Thyroid gland (tissue), 4 donors: ENCODE measurements around the gene GABRP. TPM values are rescaled to one million over a fixed set of nuclear protein-coding genes. Genes with fewer than 3 reads are reported as not detected.

Source experiments
- DNase-seq, 2 donors: peaks; one replicate each; pipeline ENCODE4 v3.0.0-alpha.2; 2019
- H3K27ac ChIP-seq, 3 donors: fragments of 200-600 bp; sonication (generic); 1 replicate in 2 of 3; 2 replicates in 1 of 3; pipeline ENCODE4 v1.5.1; 2016 to 2019; ENCODE audit warnings: mild to moderate bottlenecking in 1 of 3, moderate library complexity in 1 of 3
- H3K27me3 ChIP-seq: fragments of 200-600 bp; sonication (generic); one replicate; pipeline ENCODE4 v1.5.1; 2019
- H3K36me3 ChIP-seq, 2 donors: fragments of 200-600 bp; sonication (generic); one replicate each; pipeline ENCODE4 v1.5.1; 2016 to 2019
- H3K4me1 ChIP-seq, 2 donors: fragments of 200-600 bp; sonication (generic); one replicate each; pipeline ENCODE4 v1.5.1; 2017 to 2019
- H3K4me3 ChIP-seq, 3 donors: fragments of 200-600 bp; sonication (generic); replicated peaks in 1 of 3; 1 replicate in 2 of 3; 2 replicates in 1 of 3; pipeline ENCODE4 v1.5.1; 2016; ENCODE audit warnings: mild to moderate bottlenecking in 1 of 3
- H3K9me3 ChIP-seq: fragments of 200-600 bp; sonication (generic); one replicate; pipeline ENCODE4 v1.5.1; 2017
- POLR2A ChIP-seq, 2 donors: fragments of 450-650 bp; IDR thresholded peaks; one replicate each; pipeline ENCODE4 v1.6.1; 2017; ENCODE audit warnings: antibody characterized with exemption in 2 of 2, mild to moderate bottlenecking in 2 of 2, moderate library complexity in 1 of 2
- WGBS, 2 donors: methylation state at CpG; one replicate each; pipeline ENCODE4 v1.1.5; 2017; 5-methylcytosine and 5-hydroxymethylcytosine counted together
- intact Hi-C: fragments of 100-400 bp; cut with DNase I; formaldehyde crosslinking; loops from one replicate; pipeline ENCODE4 v1.15.1; 2023
- total RNA-seq, 4 donors: library from RNA; depleted of rRNA; stranded (reverse); fragments of >200 nt; gene quantifications; one replicate each; pipeline ENCODE4 v1.2.3, GENCODE V29; 2016
- TF ChIP-seq, protein P1 (sequence below), 6 experiments: fragments of 200-600 bp in 3 of 6; fragments of 450-650 bp in 3 of 6; sonication (generic) in 3 of 6; IDR thresholded peaks; one replicate each; pipeline ENCODE4 v1.5.1; 2016 to 2019; ENCODE audit warnings: antibody characterized with exemption in 6 of 6, mild to moderate bottlenecking in 2 of 6, inconsistent platforms in 1 of 6, moderate library complexity in 1 of 6

GABRP gene
- total RNA-seq, 4 donors from 2014 or later = not detected

DNA sequence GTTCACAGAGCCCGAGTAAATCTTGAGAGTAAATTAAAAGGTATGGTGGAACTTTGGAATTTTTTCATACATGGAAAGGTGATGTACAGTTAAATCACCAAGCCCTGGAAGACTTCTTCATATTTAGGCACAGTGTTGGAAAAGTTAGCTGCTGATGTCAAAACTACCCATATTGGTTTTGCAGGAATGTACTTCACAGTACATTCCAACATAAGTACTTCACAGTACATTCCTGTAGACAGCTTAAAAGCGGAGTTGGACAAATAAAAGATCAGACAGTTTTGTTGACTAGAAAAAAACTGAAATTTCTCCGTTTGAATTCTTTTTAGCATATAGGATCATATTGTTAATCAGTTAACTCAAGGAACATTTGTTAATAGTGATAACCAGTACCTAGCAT, 80.1 kb downstream of the GABRP start:
- no peak for DNase-seq
- Histone ChIP-seq H3K4me3 (no peak overlapping the region), H3K27ac (no peak overlapping the region), H3K27me3 (no peaks in the 10 kb centered on the region), H3K36me3 (no peaks in the 10 kb centered on the region), H3K9me3 (no peaks in the 10 kb centered on the region), H3K4me1 (peaks cover 0 to 9% of the 10 kb centered on the region in 2 donors)
- WGBS, 2 donors = 79 to 86% methylated on average over 3 of the region's 3 CpGs
- TF ChIP-seq POLR2A (IDR thresholded peaks at IDR 0.05) = no peak
- TF ChIP-seq, protein P1, sequence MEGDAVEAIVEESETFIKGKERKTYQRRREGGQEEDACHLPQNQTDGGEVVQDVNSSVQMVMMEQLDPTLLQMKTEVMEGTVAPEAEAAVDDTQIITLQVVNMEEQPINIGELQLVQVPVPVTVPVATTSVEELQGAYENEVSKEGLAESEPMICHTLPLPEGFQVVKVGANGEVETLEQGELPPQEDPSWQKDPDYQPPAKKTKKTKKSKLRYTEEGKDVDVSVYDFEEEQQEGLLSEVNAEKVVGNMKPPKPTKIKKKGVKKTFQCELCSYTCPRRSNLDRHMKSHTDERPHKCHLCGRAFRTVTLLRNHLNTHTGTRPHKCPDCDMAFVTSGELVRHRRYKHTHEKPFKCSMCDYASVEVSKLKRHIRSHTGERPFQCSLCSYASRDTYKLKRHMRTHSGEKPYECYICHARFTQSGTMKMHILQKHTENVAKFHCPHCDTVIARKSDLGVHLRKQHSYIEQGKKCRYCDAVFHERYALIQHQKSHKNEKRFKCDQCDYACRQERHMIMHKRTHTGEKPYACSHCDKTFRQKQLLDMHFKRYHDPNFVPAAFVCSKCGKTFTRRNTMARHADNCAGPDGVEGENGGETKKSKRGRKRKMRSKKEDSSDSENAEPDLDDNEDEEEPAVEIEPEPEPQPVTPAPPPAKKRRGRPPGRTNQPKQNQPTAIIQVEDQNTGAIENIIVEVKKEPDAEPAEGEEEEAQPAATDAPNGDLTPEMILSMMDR (IDR thresholded peaks at IDR 0.05) = no peak
- intact Hi-C loops = no loop called here

Other genes with a start within 250 kb of the GABRP start
- gene RANBP17, start 78.3 kb downstream of the GABRP start, total RNA-seq = 10 to 100 TPM; 20.2 to 35.0 (median 26.7) TPM